Fibroblast of villous mesenchyme (primary cell): ENCODE measurements around the gene NCR3LG1. TPM values are rescaled to one million over a fixed set of nuclear protein-coding genes. Genes with fewer than 3 reads are reported as not detected.
"Not testable (repeated sequence)": the region's sequence is repeated elsewhere in the genome, so short reads cannot be mapped to it uniquely, and the experiment has no call there.

Experiments
- DNase-seq: peaks from one replicate; pipeline ENCODE4 v3.0.0-alpha.2; 2010; ENCODE audit warnings: low read depth
- H3K4me3 ChIP-seq: 2 replicates; pipeline ENCODE4 v1.5.1; 2011; ENCODE audit warnings: low read depth, mild to moderate bottlenecking, low read length
- total RNA-seq: library from RNA; depleted of rRNA; stranded (reverse); fragments of >200 nt; gene quantifications from 2 replicates; pipeline ENCODE4 v1.2.3, GENCODE V29; 2012
- TF ChIP-seq, protein P1 (sequence below): IDR thresholded peaks from 2 replicates; pipeline ENCODE4 v1.5.1; 2012; ENCODE audit warnings: low read depth, mild to moderate bottlenecking, low read length; ENCODE audit not compliant: insufficient read depth

NCR3LG1 gene
- total RNA-seq, 1 donor: 14.7 TPM

DNA sequence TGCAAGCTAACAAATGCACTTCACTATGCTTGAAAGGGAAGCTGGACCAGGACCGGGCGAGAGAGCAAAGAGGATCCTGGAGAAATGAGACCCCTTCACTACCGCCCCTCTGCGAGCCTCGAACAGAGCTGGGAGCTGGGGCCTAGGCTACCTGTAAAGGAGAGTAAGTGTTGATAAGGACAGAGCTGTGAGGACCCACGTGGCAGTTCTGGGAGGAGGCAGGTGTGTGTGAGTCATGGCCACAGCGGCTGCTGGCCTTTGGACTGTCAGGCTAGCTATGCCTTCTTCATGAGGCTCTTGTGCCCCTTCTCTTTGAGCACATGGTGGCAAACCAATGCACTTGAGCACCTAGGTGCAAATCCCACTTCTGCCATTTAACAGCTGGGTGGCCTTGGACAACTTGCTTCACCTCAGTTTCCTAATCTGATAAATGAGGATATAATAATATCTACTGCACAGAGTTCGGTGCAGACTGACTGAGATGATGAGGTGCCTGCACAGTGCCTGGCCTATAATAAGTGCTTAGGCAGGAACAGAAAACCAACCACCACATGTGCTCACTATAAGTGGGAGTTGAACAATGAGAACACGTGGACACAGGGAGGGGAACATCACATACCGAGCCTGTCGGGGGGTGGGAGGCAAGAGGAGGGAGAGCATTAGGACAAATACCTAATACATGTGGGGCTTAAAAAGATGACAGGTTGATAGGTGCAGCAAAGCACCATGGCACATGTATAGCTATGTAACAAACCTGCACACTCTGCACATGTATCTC lies 72.1 kb downstream of the NCR3LG1 start:
- TF ChIP-seq, protein P1, sequence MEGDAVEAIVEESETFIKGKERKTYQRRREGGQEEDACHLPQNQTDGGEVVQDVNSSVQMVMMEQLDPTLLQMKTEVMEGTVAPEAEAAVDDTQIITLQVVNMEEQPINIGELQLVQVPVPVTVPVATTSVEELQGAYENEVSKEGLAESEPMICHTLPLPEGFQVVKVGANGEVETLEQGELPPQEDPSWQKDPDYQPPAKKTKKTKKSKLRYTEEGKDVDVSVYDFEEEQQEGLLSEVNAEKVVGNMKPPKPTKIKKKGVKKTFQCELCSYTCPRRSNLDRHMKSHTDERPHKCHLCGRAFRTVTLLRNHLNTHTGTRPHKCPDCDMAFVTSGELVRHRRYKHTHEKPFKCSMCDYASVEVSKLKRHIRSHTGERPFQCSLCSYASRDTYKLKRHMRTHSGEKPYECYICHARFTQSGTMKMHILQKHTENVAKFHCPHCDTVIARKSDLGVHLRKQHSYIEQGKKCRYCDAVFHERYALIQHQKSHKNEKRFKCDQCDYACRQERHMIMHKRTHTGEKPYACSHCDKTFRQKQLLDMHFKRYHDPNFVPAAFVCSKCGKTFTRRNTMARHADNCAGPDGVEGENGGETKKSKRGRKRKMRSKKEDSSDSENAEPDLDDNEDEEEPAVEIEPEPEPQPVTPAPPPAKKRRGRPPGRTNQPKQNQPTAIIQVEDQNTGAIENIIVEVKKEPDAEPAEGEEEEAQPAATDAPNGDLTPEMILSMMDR: no peak
- no peak overlapping the region for H3K4me3 ChIP-seq
- DNase-seq: no peak

DNA sequence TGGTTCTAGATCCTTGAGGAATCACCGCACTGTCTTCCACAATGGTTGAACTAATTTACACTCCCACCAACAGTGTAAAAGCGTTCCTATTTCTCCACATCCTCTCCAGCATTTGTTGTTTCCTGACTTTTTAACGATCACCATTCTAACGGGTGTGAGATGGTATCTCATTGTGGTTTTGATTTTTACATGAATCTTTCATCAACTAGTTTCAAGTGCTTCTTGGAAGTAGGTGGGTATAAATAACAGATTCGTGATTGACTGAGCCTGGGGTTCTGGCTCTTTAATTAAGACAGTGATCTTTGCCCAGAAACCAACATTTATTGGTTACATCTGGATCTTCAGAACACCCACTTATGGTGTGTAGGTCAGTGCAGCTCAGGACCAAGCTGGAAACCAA lies 74.6 kb downstream of the NCR3LG1 start:
- DNase-seq, H3K4me3 ChIP-seq: not testable (repeated sequence)

Other genes starting within 250 kb of the NCR3LG1 start
- gene PIK3C2A, start 143.8 kb upstream of the NCR3LG1 start, total RNA-seq: 63.1 and 73.4 TPM in 2 replicates
- gene NUCB2, start 75.1 kb upstream of the NCR3LG1 start, total RNA-seq: 79.9 and 91.5 TPM in 2 replicates
- gene KCNJ11, start 36.9 kb downstream of the NCR3LG1 start, total RNA-seq: not detected in 2 replicates
- gene ABCC8, start 125.0 kb downstream of the NCR3LG1 start, total RNA-seq: not detected in 2 replicates
- not detected in 2 replicates for gene USH1C, start 192.6 kb downstream of the NCR3LG1 start, total RNA-seq
- gene OTOG, start 195.5 kb downstream of the NCR3LG1 start, total RNA-seq: not detected in 2 replicates